ENCODE results near the gene USH2A.

- TF ChIP-seq CTCF (IDR thresholded peaks at IDR 0.05; ENCODE audit: insufficient read depth, low read length, poor library complexity, severe bottlenecking) (no peak), EZH2phosphoT487 (conservative IDR thresholded peaks at IDR 0.05; ENCODE audit: low read length) (no peak)
Measured at GRCh38 chr1:215669806-215670491, 753.3 kb downstream of the USH2A start.

Measured in SU-DHL-6 (cell line).